PC-3 (cell line): Measurements from ENCODE around the gene AATF. TPM values are rescaled to one million over a fixed set of nuclear protein-coding genes. Genes with fewer than 3 reads are reported as not detected.

ENCODE experiments used
- ATAC-seq: fragments of 200-7000 bp; cut with Tn5 transposase; 2 replicates; pipeline ENCODE4 v1.9.1; 2020; ENCODE audit warnings: mild to moderate bottlenecking, moderate library complexity
- BruUV-seq: library from RNA; stranded (reverse); fragments of 400-500 nt; replicated peaks from 2 replicates; lab custom pipeline; 2021; lab: Mats Ljungman, UMichigan
- CTCF ChIA-PET: fragments of 300-600 bp; sonication (Branson Sonifier 250); formaldehyde crosslinking; loops from one replicate; lab custom pipeline; 2022; ENCODE audit warnings: antibody characterized with exemption; lab: Charles Lee
- POLR2A ChIA-PET: fragments of 300-600 bp; sonication (Branson Sonifier 250); formaldehyde crosslinking; loops from one replicate; lab custom pipeline; 2022; ENCODE audit warnings: antibody characterized with exemption; ENCODE audit not compliant: unreplicated experiment; lab: Charles Lee
- DNase-seq: peaks from one replicate; pipeline ENCODE4 v3.0.0-alpha.2; 2015
- H2AFZ ChIP-seq: fragments of 300-600 bp; sonication (generic); 2 replicates; pipeline ENCODE4 v1.6.0; 2016; ENCODE audit warnings: antibody characterized with exemption, low read length
- H3F3A ChIP-seq: fragments of 300-600 bp; sonication (generic); one replicate; pipeline ENCODE4 v1.6.0; 2017; ENCODE audit warnings: antibody characterized with exemption, low read length, control low read depth, mild to moderate bottlenecking; ENCODE audit not compliant: unreplicated experiment
- H3K27ac ChIP-seq: fragments of 300-600 bp; sonication (generic); 2 replicates; pipeline ENCODE4 v1.5.1; 2016; ENCODE audit warnings: mild to moderate bottlenecking, low read length
- H3K27me3 ChIP-seq: fragments of 300-600 bp; sonication (generic); 2 replicates; pipeline ENCODE4 v1.6.1; 2016; ENCODE audit warnings: low read length, mixed read lengths
- H3K36me3 ChIP-seq: fragments of 300-600 bp; sonication (generic); 2 replicates; pipeline ENCODE4 v1.6.1; 2016; ENCODE audit warnings: low read depth, mixed run types, low read length, mixed read lengths
- H3K4me1 ChIP-seq: fragments of 300-600 bp; sonication (generic); 2 replicates; pipeline ENCODE4 v1.5.1; 2016; ENCODE audit warnings: low read length; ENCODE audit not compliant: insufficient read depth
- H3K4me2 ChIP-seq: fragments of 300-600 bp; sonication (generic); 2 replicates; pipeline ENCODE4 v1.6.0; 2016; ENCODE audit warnings: low read length
- H3K4me3 ChIP-seq: fragments of 300-600 bp; sonication (generic); 2 replicates; pipeline ENCODE4 v1.5.1; 2016; ENCODE audit warnings: mild to moderate bottlenecking, low read length, mixed read lengths
- H3K79me2 ChIP-seq: fragments of 300-600 bp; sonication (generic); 2 replicates; pipeline ENCODE4 v1.6.1; 2017; ENCODE audit warnings: low read length, mixed read lengths
- H3K9ac ChIP-seq: fragments of 300-600 bp; sonication (generic); 2 replicates; pipeline ENCODE4 v1.6.0; 2016; ENCODE audit warnings: mild to moderate bottlenecking, low read length
- H3K9me2 ChIP-seq: fragments of 300-600 bp; sonication (generic); replicated peaks from 2 replicates; pipeline ENCODE4 v1.6.1; 2016; ENCODE audit warnings: mixed run types, low read length, mixed read lengths
- H3K9me3 ChIP-seq: fragments of 300-600 bp; sonication (generic); 2 replicates; pipeline ENCODE4 v1.6.1; 2016; ENCODE audit warnings: low read length, mixed read lengths
- H4K20me1 ChIP-seq: fragments of 300-600 bp; sonication (generic); 2 replicates; pipeline ENCODE4 v1.6.1; 2016; ENCODE audit warnings: low read length, mixed read lengths
- EZH2 ChIP-seq: fragments of 300-600 bp; sonication (generic); IDR thresholded peaks from one replicate; pipeline ENCODE4 v1.6.1; 2017; ENCODE audit warnings: antibody characterized with exemption, mild to moderate bottlenecking, low read length; ENCODE audit not compliant: unreplicated experiment
- EZH2phosphoT487 ChIP-seq: fragments of 300-600 bp; sonication (generic); IDR thresholded peaks from 2 replicates; pipeline ENCODE4 v1.6.1; 2018; ENCODE audit warnings: mild to moderate bottlenecking, antibody characterized with exemption, low read length, borderline replicate concordance
- intact Hi-C: fragments of 100-400 bp; cut with micrococcal nuclease; formaldehyde crosslinking; loops from 2 replicates; pipeline ENCODE4 v1.9.0; 2023
- total RNA-seq: library from RNA; depleted of rRNA; stranded (reverse); fragments of >200 nt; gene quantifications from 2 replicates; pipeline ENCODE4 v1.2.3, GENCODE V29; 2014
- TF ChIP-seq, protein P1 (sequence below): fragments of 300-600 bp; sonication (generic); conservative IDR thresholded peaks from 2 replicates; pipeline ENCODE4 v1.5.1; 2017; ENCODE audit warnings: antibody characterized with exemption, low read depth, mild to moderate bottlenecking, low read length

The AATF gene
- total RNA-seq, 1 experiment from 2014 or later, result 25.5 TPM

DNA sequence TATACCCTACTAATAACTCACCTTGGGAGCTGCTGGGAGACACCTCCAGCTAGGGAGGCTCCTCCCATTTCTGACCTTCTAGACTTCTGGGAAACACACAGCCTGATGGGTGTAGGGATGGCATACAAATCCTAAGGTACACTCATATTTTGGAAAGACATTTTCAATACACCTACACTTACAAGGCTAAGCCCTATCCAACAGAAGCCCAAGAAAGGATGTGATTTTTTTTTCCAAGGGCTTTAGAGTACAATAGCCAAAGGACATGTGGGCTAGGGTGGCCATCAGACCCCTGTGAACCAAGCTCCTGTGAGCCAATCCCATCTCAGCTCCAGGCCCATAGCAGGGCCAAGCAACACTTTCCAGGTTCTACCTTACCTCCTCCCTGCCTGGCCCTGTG is 143.9 kb downstream of the AATF start:
- Histone ChIP-seq H2AFZ (no peak overlapping the region), H3K27me3 (no peaks in the 10 kb centered on the region), H3K9me3 (no peaks in the 10 kb centered on the region), H3K79me2 (no peaks in the 10 kb centered on the region), H3K4me3 (no peak overlapping the region), H3K9ac (no peak overlapping the region), H3K9me2 (no peaks in the 10 kb centered on the region), H3F3A (no peaks in the 10 kb centered on the region), H3K36me3 (peaks cover 20% of the 10 kb centered on the region), H3K4me1 (no peaks in the 10 kb centered on the region), H3K27ac (no peak overlapping the region), H3K4me2 (no peak overlapping the region), H4K20me1 (no peaks in the 10 kb centered on the region)
- ATAC-seq, result no peak
- POLR2A ChIA-PET, result no interaction called here
- DNase-seq, result no peak
- BruUV-seq, result no TSS peak
- CTCF ChIA-PET, result no interaction called here
- intact Hi-C loops, result no loop called here
- TF ChIP-seq EZH2, result no peak
- TF ChIP-seq, protein P1, sequence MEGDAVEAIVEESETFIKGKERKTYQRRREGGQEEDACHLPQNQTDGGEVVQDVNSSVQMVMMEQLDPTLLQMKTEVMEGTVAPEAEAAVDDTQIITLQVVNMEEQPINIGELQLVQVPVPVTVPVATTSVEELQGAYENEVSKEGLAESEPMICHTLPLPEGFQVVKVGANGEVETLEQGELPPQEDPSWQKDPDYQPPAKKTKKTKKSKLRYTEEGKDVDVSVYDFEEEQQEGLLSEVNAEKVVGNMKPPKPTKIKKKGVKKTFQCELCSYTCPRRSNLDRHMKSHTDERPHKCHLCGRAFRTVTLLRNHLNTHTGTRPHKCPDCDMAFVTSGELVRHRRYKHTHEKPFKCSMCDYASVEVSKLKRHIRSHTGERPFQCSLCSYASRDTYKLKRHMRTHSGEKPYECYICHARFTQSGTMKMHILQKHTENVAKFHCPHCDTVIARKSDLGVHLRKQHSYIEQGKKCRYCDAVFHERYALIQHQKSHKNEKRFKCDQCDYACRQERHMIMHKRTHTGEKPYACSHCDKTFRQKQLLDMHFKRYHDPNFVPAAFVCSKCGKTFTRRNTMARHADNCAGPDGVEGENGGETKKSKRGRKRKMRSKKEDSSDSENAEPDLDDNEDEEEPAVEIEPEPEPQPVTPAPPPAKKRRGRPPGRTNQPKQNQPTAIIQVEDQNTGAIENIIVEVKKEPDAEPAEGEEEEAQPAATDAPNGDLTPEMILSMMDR, result no peak
- no peak for TF ChIP-seq EZH2phosphoT487

DNA sequence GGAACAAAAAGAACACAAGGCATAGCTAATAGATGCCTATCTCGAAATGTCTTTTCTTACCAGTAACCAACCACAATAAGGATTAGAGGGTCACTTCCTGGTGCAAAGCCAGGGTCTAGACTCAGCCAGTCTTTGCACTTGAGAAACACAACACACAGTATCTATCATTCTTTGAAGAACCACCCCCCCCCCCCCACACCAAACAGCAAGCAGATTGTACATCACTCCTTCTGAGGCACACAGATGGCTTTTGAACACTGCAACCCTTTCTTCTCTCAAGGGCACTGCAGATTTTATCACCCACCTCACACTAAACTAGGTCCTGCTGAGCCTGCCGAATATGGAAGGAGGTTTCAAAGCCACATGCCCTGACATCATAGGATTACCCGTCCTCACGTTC is 145.6 kb downstream of the AATF start:
- Histone ChIP-seq H3K4me1 (no peaks in the 10 kb centered on the region; the same call in 1 of the 2 replicates), H3F3A (no peaks in the 10 kb centered on the region), H3K36me3 (peaks cover 26% of the 10 kb centered on the region), H2AFZ (no peak overlapping the region), H3K9me3 (no peaks in the 10 kb centered on the region), H3K9ac (no peak overlapping the region), H4K20me1 (peaks cover 4% of the 10 kb centered on the region; the same call in 1 of the 2 replicates), H3K79me2 (no peaks in the 10 kb centered on the region), H3K4me2 (no peak overlapping the region), H3K27me3 (no peaks in the 10 kb centered on the region), H3K27ac (no peak overlapping the region), H3K9me2 (no peaks in the 10 kb centered on the region), H3K4me3 (no peak overlapping the region)
- CTCF ChIA-PET, result no interaction called here
- POLR2A ChIA-PET, result no interaction called here
- DNase-seq (no peak), ATAC-seq (no peak)
- intact Hi-C loops, result no loop called here
- BruUV-seq, result no TSS peak
- TF ChIP-seq EZH2 (no peak), EZH2phosphoT487 (no peak)
- TF ChIP-seq, protein P1, result no peak

DNA sequence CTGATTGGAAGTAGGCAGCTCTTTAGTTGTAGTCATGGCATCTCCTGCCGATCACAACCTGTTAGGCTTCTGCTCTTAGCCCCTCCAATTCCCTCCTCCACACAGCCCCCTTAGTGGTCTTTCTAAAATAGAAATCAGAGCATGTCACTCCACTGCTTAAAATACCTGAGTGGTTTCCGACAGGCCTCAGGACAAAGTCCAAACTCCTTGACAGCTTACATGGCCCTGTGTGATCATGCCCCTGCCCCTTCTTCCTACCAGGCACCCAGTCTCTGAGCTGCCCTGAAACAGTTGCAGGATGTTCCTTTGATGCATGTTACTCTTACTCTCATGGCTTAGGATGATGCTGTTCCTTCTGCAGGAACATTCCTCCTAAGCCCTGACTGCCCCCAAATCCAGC is 147.3 kb downstream of the AATF start:
- no TSS peak for BruUV-seq
- DNase-seq (no peak), ATAC-seq (no peak)
- Histone ChIP-seq H3K27ac (no peak overlapping the region), H3K4me2 (no peak overlapping the region), H3K4me1 (no peaks in the 10 kb centered on the region; the same call in 1 of the 2 replicates), H3K36me3 (peaks cover 23% of the 10 kb centered on the region), H3K27me3 (no peaks in the 10 kb centered on the region), H3K79me2 (no peaks in the 10 kb centered on the region), H4K20me1 (peaks cover 4% of the 10 kb centered on the region; the same call in 1 of the 2 replicates), H3K9me3 (no peaks in the 10 kb centered on the region), H3K4me3 (no peak overlapping the region), H3F3A (no peaks in the 10 kb centered on the region), H3K9me2 (no peaks in the 10 kb centered on the region), H3K9ac (no peak overlapping the region), H2AFZ (no peak overlapping the region)
- intact Hi-C loops, result no loop called here
- TF ChIP-seq, protein P1, result no peak
- TF ChIP-seq EZH2phosphoT487 (no peak), EZH2 (no peak)
- ChIA-PET CTCF (no interaction called here), POLR2A (interaction anchor here (0.6 kb wide), 1 partner anchor 37 kb away, joined by 3 read pairs; no protein-coding TSS in a partner anchor)
